Measurements from ENCODE around the gene TATDN3.
"Not testable (repeated sequence)": the region's sequence is repeated elsewhere in the genome, so short reads cannot be mapped to it uniquely, and the experiment has no call there.

The TATDN3 gene

GRCh38 chr1:212791676-212792395 lies at the start of gene TATDN3, which contains the start of gene NSL1:
TATDN3 (plus strand) TSS chr1:212791894; CDS start chr1:212791922, 28 bp downstream.
NSL1 (minus strand) TSS chr1:212791777; CDS start chr1:212791763, 14 bp downstream.
- DNase-seq (ENCODE audit: low spot score) = peak; percentile 95

- no peak for DNase-seq (ENCODE audit: low spot score)
These were observed 47.7 kb upstream of the TATDN3 start for GRCh38 chr1:212743901-212744475.

- DNase-seq (ENCODE audit: low spot score) = no peak
These were observed 46.4 kb upstream of the TATDN3 start for GRCh38 chr1:212745303-212745702.

- no peak for DNase-seq (ENCODE audit: low spot score)
These were observed 45.1 kb upstream of the TATDN3 start for GRCh38 chr1:212746546-212746945.

- DNase-seq (ENCODE audit: low spot score) = peak; percentile 62
These were observed 41.7 kb upstream of the TATDN3 start for GRCh38 chr1:212749821-212750535.

GRCh38 chr1:212752252-212752933 lies 39.3 kb upstream of the TATDN3 start:
- no peak for DNase-seq (ENCODE audit: low spot score)

- no peak for DNase-seq (ENCODE audit: low spot score)
These were observed 38.7 kb upstream of the TATDN3 start for GRCh38 chr1:212752934-212753497.

GRCh38 chr1:212753749-212754148 lies 37.9 kb upstream of the TATDN3 start:
- no peak for DNase-seq (ENCODE audit: low spot score)

GRCh38 chr1:212754193-212754592 lies 37.5 kb upstream of the TATDN3 start:
- DNase-seq (ENCODE audit: low spot score) = no peak

- no peak for DNase-seq (ENCODE audit: low spot score)
These were observed 37.0 kb upstream of the TATDN3 start for GRCh38 chr1:212754680-212755079.

- DNase-seq (ENCODE audit: low spot score) = no peak
These were observed 32.0 kb upstream of the TATDN3 start for GRCh38 chr1:212759683-212760082.

GRCh38 chr1:212760126-212760823 lies 31.4 kb upstream of the TATDN3 start:
- DNase-seq (ENCODE audit: low spot score) = peak; percentile 33

- no peak for DNase-seq (ENCODE audit: low spot score)
These were observed 29.5 kb upstream of the TATDN3 start for GRCh38 chr1:212762234-212762633.

- DNase-seq (ENCODE audit: low spot score) = no peak
These were observed 28.9 kb upstream of the TATDN3 start for GRCh38 chr1:212762839-212763238.

GRCh38 chr1:212764718-212765281 lies 26.9 kb upstream of the TATDN3 start:
- DNase-seq (ENCODE audit: low spot score) = not testable (repeated sequence)

- DNase-seq (ENCODE audit: low spot score) = not testable (repeated sequence)
These were observed 24.9 kb upstream of the TATDN3 start for GRCh38 chr1:212766825-212767224.

- DNase-seq (ENCODE audit: low spot score) = no peak
These were observed 22.1 kb upstream of the TATDN3 start for GRCh38 chr1:212769459-212770167.

GRCh38 chr1:212771341-212771740 lies 20.4 kb upstream of the TATDN3 start:
- no peak for DNase-seq (ENCODE audit: low spot score)

- DNase-seq (ENCODE audit: low spot score) = no peak
These were observed 18.7 kb upstream of the TATDN3 start for GRCh38 chr1:212773011-212773410.

- peak; percentile 18 for DNase-seq (ENCODE audit: low spot score)
These were observed 17.1 kb upstream of the TATDN3 start for GRCh38 chr1:212774584-212774983.

Data from hematopoietic multipotent progenitor cell treated with erythropoietin and hydrocortisone succinate and interleukin-3 and kit ligand, for 17 days (in vitro differentiated cells).